ENCODE measurements around the gene RNASET2.

RNASET2 gene

DNA sequence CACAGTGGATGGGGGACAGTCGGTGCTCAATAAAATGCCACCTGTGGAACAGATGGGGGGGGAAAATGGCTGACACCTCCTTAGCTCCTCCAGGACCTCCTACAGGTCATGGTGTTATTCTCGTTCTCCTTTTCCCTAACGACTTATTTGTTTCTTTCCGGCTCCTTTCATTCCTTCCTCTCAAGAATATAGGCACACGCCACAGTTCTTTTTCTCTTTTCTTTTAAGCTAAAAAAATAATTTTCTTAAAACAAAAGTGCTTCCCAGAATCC, 1.4 kb upstream of the RNASET2 start:
- TF ChIP-seq, protein P1, sequence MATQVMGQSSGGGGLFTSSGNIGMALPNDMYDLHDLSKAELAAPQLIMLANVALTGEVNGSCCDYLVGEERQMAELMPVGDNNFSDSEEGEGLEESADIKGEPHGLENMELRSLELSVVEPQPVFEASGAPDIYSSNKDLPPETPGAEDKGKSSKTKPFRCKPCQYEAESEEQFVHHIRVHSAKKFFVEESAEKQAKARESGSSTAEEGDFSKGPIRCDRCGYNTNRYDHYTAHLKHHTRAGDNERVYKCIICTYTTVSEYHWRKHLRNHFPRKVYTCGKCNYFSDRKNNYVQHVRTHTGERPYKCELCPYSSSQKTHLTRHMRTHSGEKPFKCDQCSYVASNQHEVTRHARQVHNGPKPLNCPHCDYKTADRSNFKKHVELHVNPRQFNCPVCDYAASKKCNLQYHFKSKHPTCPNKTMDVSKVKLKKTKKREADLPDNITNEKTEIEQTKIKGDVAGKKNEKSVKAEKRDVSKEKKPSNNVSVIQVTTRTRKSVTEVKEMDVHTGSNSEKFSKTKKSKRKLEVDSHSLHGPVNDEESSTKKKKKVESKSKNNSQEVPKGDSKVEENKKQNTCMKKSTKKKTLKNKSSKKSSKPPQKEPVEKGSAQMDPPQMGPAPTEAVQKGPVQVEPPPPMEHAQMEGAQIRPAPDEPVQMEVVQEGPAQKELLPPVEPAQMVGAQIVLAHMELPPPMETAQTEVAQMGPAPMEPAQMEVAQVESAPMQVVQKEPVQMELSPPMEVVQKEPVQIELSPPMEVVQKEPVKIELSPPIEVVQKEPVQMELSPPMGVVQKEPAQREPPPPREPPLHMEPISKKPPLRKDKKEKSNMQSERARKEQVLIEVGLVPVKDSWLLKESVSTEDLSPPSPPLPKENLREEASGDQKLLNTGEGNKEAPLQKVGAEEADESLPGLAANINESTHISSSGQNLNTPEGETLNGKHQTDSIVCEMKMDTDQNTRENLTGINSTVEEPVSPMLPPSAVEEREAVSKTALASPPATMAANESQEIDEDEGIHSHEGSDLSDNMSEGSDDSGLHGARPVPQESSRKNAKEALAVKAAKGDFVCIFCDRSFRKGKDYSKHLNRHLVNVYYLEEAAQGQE (IDR thresholded peaks at IDR 0.05; ENCODE audit: insufficient read depth in 1 of 2, low read depth in 2 of 2, low read length in 2 of 2) = no peak
- TF ChIP-seq POLR2AphosphoS5 (IDR thresholded peaks at IDR 0.05; ENCODE audit: low read depth, low read length) = no peak
- TF ChIP-seq FOXP2 (optimal IDR thresholded peaks at IDR 0.05; ENCODE audit: borderline replicate concordance, extremely low read depth, extremely low read length, insufficient read depth) = no peak
- no peak for TF ChIP-seq TAF1 (IDR thresholded peaks at IDR 0.05; ENCODE audit: borderline replicate concordance, insufficient read depth, low read length)
- TF ChIP-seq SIN3A (IDR thresholded peaks at IDR 0.05; ENCODE audit: borderline replicate concordance, insufficient read depth, low read length) = no peak

DNA sequence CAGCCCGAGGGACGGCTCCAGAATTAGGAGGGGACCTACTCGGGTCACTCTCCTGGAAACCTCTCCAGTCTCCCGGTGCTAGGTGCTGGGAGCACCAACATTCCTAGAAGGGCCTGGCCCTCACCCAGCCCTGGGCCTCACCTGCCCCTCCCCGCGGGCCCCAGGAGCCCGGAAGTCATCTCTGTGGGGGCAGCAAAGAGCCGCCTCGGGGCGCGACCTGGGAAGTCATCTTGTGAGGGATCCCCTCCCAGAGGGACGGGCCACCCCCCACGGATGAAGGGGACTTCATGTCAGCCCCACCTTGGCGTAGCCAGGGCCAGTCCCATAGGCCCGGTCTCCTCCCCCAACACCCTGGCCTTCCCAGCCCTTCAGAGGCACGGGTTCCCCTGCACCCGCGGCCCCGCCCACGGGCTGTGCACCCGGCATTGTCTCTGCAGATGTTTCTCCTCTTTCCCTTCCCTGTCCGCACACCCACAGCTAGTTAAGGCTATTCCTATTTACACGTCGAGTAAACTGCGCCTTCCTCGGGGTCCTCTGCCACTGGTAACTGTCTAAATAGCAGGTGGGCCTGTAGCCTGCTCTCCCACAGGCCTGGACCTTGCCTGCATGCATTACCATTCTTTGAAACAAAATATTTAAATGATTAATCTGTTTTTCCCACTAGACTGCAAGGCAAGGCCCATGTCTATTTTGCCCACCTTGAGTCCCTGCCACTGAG, 896 bp upstream of the RNASET2 start:
- TF ChIP-seq SIN3A (IDR thresholded peaks at IDR 0.05; ENCODE audit: borderline replicate concordance, insufficient read depth, low read length) (no peak), FOXP2 (optimal IDR thresholded peaks at IDR 0.05; ENCODE audit: borderline replicate concordance, extremely low read depth, extremely low read length, insufficient read depth) (no peak), TAF1 (IDR thresholded peaks at IDR 0.05; ENCODE audit: borderline replicate concordance, insufficient read depth, low read length) (no peak), POLR2AphosphoS5 (IDR thresholded peaks at IDR 0.05; ENCODE audit: low read depth, low read length) (no peak)
- TF ChIP-seq, protein P1 (IDR thresholded peaks at IDR 0.05; ENCODE audit: insufficient read depth in 1 of 2, low read depth in 2 of 2, low read length in 2 of 2) = no peak

DNA sequence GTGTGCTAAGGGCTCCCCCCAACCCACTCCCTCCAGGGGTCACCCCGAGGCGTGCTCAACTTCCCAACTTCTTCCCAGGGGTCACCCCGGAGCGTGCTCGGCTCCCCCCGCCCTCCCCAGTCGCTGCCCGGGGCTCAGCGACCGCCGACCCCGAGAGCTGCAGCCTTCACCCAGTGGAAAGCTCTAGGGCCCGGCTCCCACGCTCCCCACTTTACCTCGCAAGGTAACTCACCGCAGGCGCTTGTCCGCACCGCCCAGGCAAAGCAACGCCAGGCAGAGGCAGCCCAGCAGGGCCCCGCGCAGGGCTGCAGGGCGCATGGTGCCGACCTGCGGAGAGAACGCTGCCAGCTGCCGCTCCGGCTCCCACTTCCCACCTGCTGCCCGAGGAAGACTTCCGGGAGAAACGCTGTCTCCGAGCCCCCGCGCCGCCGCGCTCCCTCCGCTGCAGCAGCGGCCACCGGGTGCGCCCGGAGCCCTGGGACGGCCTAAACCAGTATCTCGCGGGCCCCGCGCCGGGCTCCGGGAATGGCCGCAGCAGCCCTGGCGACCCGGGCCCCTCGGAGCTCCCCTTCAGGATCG, 396 bp downstream of the RNASET2 start:
- TF ChIP-seq POLR2AphosphoS5 (IDR thresholded peaks at IDR 0.05; ENCODE audit: low read depth, low read length) (no peak), SIN3A (IDR thresholded peaks at IDR 0.05; ENCODE audit: borderline replicate concordance, insufficient read depth, low read length) (no peak), FOXP2 (optimal IDR thresholded peaks at IDR 0.05; ENCODE audit: borderline replicate concordance, extremely low read depth, extremely low read length, insufficient read depth) (no peak), TAF1 (IDR thresholded peaks at IDR 0.05; ENCODE audit: borderline replicate concordance, insufficient read depth, low read length) (no peak)
- TF ChIP-seq, protein P1 (IDR thresholded peaks at IDR 0.05; ENCODE audit: insufficient read depth in 1 of 2, low read depth in 2 of 2, low read length in 2 of 2) = no peak

DNA sequence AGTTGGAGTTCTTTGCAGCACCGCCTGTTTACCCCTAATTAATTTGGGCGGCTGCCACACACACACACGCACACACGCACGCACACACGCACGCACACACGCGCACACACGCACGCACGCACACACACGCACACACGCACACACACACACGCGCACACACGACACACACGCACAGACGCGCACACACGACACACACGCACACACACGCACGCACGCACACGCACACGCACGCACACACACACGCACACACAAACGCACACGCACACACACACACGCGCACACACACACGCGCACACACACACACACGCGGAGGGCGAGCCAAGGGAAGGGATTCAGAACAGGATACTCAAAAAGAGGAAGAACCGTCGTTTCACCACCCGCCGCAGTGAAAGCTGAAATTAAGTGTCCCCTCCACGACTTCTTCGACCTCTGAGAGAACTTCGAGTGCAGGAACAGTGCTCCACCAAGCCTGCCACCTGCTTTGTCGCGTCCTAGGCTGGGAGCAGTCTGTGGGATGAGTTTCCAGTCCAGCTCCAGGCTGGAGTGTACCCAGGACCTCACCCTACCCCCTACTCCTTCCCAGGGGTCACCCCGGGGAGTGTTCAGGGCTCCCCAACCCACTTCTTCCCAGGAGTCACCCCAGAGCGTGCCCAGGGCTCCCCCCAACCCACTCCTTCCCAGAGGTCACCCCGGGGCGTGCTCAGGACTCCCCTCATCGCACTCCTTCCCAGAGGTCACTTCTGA, 1.1 kb downstream of the RNASET2 start:
- TF ChIP-seq FOXP2 (optimal IDR thresholded peaks at IDR 0.05; ENCODE audit: borderline replicate concordance, extremely low read depth, extremely low read length, insufficient read depth) (no peak), SIN3A (IDR thresholded peaks at IDR 0.05; ENCODE audit: borderline replicate concordance, insufficient read depth, low read length) (no peak), POLR2AphosphoS5 (IDR thresholded peaks at IDR 0.05; ENCODE audit: low read depth, low read length) (no peak), TAF1 (IDR thresholded peaks at IDR 0.05; ENCODE audit: borderline replicate concordance, insufficient read depth, low read length) (no peak)

DNA sequence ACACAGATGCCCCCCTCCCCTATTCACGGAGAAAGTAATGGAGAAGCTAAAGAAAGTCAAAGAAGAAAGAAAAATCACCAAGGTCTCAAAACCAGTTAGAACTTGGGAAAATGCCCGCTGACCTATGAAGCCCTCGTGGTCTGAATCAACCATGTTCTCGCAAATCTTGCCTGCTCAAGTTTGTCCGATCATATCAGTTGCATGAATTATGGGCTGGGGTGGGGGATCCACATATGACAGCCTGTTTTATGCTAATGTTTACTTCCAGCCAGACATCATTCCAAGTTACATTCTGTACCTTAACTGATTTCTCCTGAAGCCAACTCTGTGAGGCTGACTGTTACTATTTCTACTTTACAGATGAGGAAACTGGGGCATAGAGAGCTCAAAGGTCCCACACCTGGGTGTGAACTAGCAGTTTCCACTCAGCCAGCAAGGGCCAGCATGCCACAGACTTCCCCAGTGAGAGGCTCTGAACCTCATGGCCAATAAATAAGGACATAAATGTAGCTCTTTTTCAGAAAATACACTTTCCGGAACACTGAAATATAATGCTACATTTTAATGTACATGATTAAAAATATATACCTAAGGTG, 2.1 kb downstream of the RNASET2 start:
- TF ChIP-seq POLR2AphosphoS5 (IDR thresholded peaks at IDR 0.05; ENCODE audit: low read depth, low read length) (no peak), SIN3A (IDR thresholded peaks at IDR 0.05; ENCODE audit: borderline replicate concordance, insufficient read depth, low read length) (no peak), FOXP2 (optimal IDR thresholded peaks at IDR 0.05; ENCODE audit: borderline replicate concordance, extremely low read depth, extremely low read length, insufficient read depth) (no peak), TAF1 (IDR thresholded peaks at IDR 0.05; ENCODE audit: borderline replicate concordance, insufficient read depth, low read length) (no peak)
- TF ChIP-seq, protein P1 (IDR thresholded peaks at IDR 0.05; ENCODE audit: insufficient read depth in 1 of 2, low read depth in 2 of 2, low read length in 2 of 2) = no peak
